Spleen (tissue), 7 donors: Measurements from ENCODE around the gene RAB44.

Experiments
- CTCF ChIP-seq, 11 experiments: fragments of 200-600 bp in 7 of 11; fragments of 450-650 bp in 4 of 11; sonication (generic) in 4 of 11; IDR thresholded peaks in 8 of 11; conservative IDR thresholded peaks in 3 of 11; 1 replicate in 7 of 11; 2 replicates in 4 of 11; pipeline versions ENCODE4 v1.4.0 to v1.8.0; 2016 to 2021; ENCODE audit warnings: antibody characterized with exemption in 11 of 11, inconsistent platforms in 4 of 11, mild to moderate bottlenecking in 1 of 11
- POLR2A ChIP-seq, 3 donors: fragments of 450-650 bp; IDR thresholded peaks; one replicate each; pipeline ENCODE4 v1.5.1; 2017; ENCODE audit warnings: antibody characterized with exemption in 3 of 3, mild to moderate bottlenecking in 1 of 3
- POLR2AphosphoS5 ChIP-seq, 3 donors: sonication (generic); formaldehyde crosslinking; IDR thresholded peaks; one replicate each; pipeline ENCODE4 v1.5.1; 2017; ENCODE audit warnings: antibody characterized with exemption in 3 of 3
- donor health status: DM: no; HTN: no; CAD: no; lungs with moderate emphysema.
- donor health status: DM: no; HTN: no; CAD: no.
- donor health status: DM: no; HTN: no; CAD: no.

- no peak for TF ChIP-seq CTCF (IDR thresholded peaks at IDR 0.05 in 8 of 11, conservative IDR thresholded peaks at IDR 0.05 in 3 of 11)
- no peak for TF ChIP-seq POLR2A (IDR thresholded peaks at IDR 0.05)
- TF ChIP-seq POLR2AphosphoS5 (IDR thresholded peaks at IDR 0.05) = no peak
These were observed 16.9 kb downstream of the RAB44 start for GRCh38 chr6:36714511-36714910.
